Osteoblast (primary cell): ENCODE results near the gene NYAP2. TPM values are rescaled to one million over a fixed set of nuclear protein-coding genes. Genes with fewer than 3 reads are reported as not detected.
A peak's percentile ranks its signal among the peaks of the same experiment; 100 is the strongest.

ENCODE experiments used
- DNase-seq: peaks from one replicate; pipeline ENCODE4 v3.0.0; 2011; ENCODE audit warnings: low spot score, mixed read lengths; ENCODE audit not compliant: insufficient read length; ENCODE audit errors: missing footprints
- H2AFZ ChIP-seq: 2 replicates; pipeline ENCODE4 v1.6.0; 2011; ENCODE audit warnings: mild to moderate bottlenecking, low read length
- H3K27ac ChIP-seq: 2 replicates; pipeline ENCODE4 v1.5.1; 2011; ENCODE audit warnings: mild to moderate bottlenecking, low read depth, low read length, moderate library complexity
- H3K27me3 ChIP-seq: 2 replicates; pipeline ENCODE4 v1.6.0; 2012; ENCODE audit warnings: mild to moderate bottlenecking, control low read depth, inconsistent platforms, low read length, moderate library complexity; ENCODE audit not compliant: insufficient read depth
- H3K36me3 ChIP-seq: 2 replicates; pipeline ENCODE4 v1.5.1; 2011; ENCODE audit warnings: mild to moderate bottlenecking, low read length, control low read depth, moderate library complexity; ENCODE audit not compliant: insufficient read depth
- H3K4me1 ChIP-seq: 2 replicates; pipeline ENCODE4 v1.5.1; 2011; ENCODE audit warnings: mild to moderate bottlenecking, low read length, control low read depth, moderate library complexity; ENCODE audit not compliant: insufficient read depth
- H3K4me2 ChIP-seq: 2 replicates; pipeline ENCODE4 v1.6.0; 2011; ENCODE audit warnings: mild to moderate bottlenecking, low read length; ENCODE audit not compliant: insufficient read depth
- H3K4me3 ChIP-seq: fragments of 200-600 bp; sonication (generic); 3 replicates; pipeline ENCODE4 v1.5.1; 2012; ENCODE audit warnings: mild to moderate bottlenecking, low read length, inconsistent platforms; ENCODE audit not compliant: insufficient read depth
- H3K79me2 ChIP-seq: 2 replicates; pipeline ENCODE4 v1.6.0; 2012; ENCODE audit warnings: mild to moderate bottlenecking, low read length, control low read depth, inconsistent platforms; ENCODE audit not compliant: insufficient read depth
- H3K9me3 ChIP-seq: 2 replicates; pipeline ENCODE4 v1.5.1; 2011; ENCODE audit warnings: low read depth, low read length, control low read depth
- H4K20me1 ChIP-seq: 2 replicates; pipeline ENCODE4 v1.6.0; 2012; ENCODE audit warnings: mild to moderate bottlenecking, low read length, control low read depth; ENCODE audit not compliant: insufficient read depth
- total RNA-seq: library from RNA; depleted of rRNA; stranded (reverse); fragments of >200 nt; gene quantifications from 2 replicates; pipeline ENCODE4 v1.2.3, GENCODE V29; 2012
- TF ChIP-seq, protein P1 (sequence below): IDR thresholded peaks from 2 replicates; pipeline ENCODE4 v1.5.1; 2011; ENCODE audit warnings: mild to moderate bottlenecking, low read depth, low read length, moderate library complexity; ENCODE audit errors: extremely low read depth

NYAP2 gene
- total RNA-seq, 1 donor, result not detected

- no peak overlapping the region for H3K27ac ChIP-seq
- TF ChIP-seq, protein P1, sequence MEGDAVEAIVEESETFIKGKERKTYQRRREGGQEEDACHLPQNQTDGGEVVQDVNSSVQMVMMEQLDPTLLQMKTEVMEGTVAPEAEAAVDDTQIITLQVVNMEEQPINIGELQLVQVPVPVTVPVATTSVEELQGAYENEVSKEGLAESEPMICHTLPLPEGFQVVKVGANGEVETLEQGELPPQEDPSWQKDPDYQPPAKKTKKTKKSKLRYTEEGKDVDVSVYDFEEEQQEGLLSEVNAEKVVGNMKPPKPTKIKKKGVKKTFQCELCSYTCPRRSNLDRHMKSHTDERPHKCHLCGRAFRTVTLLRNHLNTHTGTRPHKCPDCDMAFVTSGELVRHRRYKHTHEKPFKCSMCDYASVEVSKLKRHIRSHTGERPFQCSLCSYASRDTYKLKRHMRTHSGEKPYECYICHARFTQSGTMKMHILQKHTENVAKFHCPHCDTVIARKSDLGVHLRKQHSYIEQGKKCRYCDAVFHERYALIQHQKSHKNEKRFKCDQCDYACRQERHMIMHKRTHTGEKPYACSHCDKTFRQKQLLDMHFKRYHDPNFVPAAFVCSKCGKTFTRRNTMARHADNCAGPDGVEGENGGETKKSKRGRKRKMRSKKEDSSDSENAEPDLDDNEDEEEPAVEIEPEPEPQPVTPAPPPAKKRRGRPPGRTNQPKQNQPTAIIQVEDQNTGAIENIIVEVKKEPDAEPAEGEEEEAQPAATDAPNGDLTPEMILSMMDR, result no peak
These were observed 231.5 kb downstream of the NYAP2 start for GRCh38 chr2:225630824-225631533.

DNA sequence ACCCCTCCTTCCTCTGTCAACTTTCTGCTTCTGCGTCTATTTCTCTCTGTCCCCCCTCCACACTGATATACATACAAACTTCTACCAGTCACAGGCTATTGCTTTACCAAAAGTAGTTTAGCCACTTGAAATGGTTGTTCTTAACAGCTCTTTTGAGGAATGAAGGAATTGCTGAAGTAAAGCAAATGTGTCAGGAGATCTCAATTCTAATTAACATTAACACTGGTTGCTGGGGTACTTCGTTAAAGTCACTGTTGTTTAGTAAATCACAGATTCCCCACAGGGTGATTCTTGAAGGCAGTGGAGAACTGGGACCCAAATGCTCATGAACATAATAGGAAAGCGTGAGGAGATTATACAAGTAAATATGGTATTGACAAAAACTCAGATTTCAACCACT, 232.8 kb downstream of the NYAP2 start:
- H3K79me2 ChIP-seq, result no peaks in the 10 kb centered on the region
- no peaks in the 10 kb centered on the region for H3K4me1 ChIP-seq

More at GRCh38 chr2:225630824-225631533, 231.5 kb downstream of the NYAP2 start:
- H3K4me1 ChIP-seq, result no peaks in the 10 kb centered on the region
- no peak for DNase-seq
- H3K79me2 ChIP-seq, result no peaks in the 10 kb centered on the region
- H3K27me3 ChIP-seq, result peaks cover 3% of the 10 kb centered on the region
- H3K4me3 ChIP-seq, result peak overlapping the region; percentile 39
- H3K9me3 ChIP-seq, result no peaks in the 10 kb centered on the region
- H3K36me3 ChIP-seq, result no peaks in the 10 kb centered on the region
- H4K20me1 ChIP-seq, result no peaks in the 10 kb centered on the region
- no peak overlapping the region for H2AFZ ChIP-seq
- H3K4me2 ChIP-seq, result peak overlapping the region; percentile 53

DNA sequence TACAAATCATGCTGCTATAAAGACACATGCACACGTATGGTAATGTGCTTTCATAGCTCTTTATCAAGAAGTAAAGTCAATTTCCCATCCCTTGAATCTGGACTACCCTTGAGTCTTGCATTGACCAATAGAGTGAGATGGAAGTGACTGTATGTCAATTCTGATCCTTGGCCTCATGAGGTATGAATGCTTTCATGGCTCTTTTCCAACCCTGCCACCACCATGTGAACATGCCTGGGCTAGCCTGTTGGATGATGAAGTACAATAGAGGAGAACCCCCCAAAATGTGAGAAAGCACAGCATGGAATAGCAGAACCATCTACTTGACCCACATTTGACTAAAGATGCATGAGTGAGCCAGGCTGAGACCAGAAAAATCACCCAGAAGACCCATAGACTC, 237.0 kb downstream of the NYAP2 start:
- no peak overlapping the region for H3K27ac ChIP-seq
- no peaks in the 10 kb centered on the region for H3K36me3 ChIP-seq
- H3K4me2 ChIP-seq, result no peak overlapping the region
- H2AFZ ChIP-seq, result no peak overlapping the region
- no peaks in the 10 kb centered on the region for H3K27me3 ChIP-seq
- H3K79me2 ChIP-seq, result no peaks in the 10 kb centered on the region
- TF ChIP-seq, protein P1, result no peak
- H3K9me3 ChIP-seq, result no peaks in the 10 kb centered on the region
- DNase-seq, result no peak
- no peaks in the 10 kb centered on the region for H3K4me1 ChIP-seq
- no peaks in the 10 kb centered on the region for H4K20me1 ChIP-seq
- H3K4me3 ChIP-seq, result no peak overlapping the region

More for the DNA sequence above, 232.8 kb downstream of the NYAP2 start:
- Histone ChIP-seq H3K27me3 (peaks cover 3% of the 10 kb centered on the region), H3K9me3 (no peaks in the 10 kb centered on the region), H3K36me3 (no peaks in the 10 kb centered on the region), H3K4me2 (no peak overlapping the region), H4K20me1 (no peaks in the 10 kb centered on the region), H3K27ac (no peak overlapping the region), H3K4me3 (no peak overlapping the region), H2AFZ (no peak overlapping the region)
- TF ChIP-seq, protein P1, result no peak
- no peak for DNase-seq

DNA sequence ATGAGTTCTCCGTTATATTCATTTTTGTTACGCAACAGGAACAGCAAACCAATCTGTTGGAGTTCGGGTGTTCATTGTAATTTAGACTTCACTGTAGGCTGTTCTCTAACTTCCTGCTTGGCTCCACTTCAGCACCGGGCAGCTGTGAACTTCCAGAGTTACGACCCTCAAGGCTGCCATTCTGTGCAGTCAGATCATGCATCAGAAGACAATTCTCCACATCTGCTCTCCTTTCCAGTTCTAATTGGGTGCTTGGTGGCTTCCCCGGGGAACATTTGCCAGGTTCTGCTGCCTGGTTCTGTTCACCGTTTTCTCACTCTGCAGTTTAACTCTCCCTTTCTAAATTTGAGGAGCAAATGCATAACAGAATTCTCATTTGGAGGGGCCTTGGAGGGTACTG, 237.7 kb downstream of the NYAP2 start:
- Histone ChIP-seq H3K4me2 (no peak overlapping the region), H2AFZ (no peak overlapping the region), H3K9me3 (no peaks in the 10 kb centered on the region), H3K36me3 (no peaks in the 10 kb centered on the region), H3K4me1 (no peaks in the 10 kb centered on the region), H3K79me2 (no peaks in the 10 kb centered on the region), H3K27me3 (no peaks in the 10 kb centered on the region), H4K20me1 (no peaks in the 10 kb centered on the region), H3K27ac (no peak overlapping the region), H3K4me3 (no peak overlapping the region)
- no peak for DNase-seq
- TF ChIP-seq, protein P1, result no peak
